HG02763 (cell line): ENCODE measurements around the gene CHST8.
"Not testable (repeated sequence)": the region's sequence is repeated elsewhere in the genome, so short reads cannot be mapped to it uniquely, and the experiment has no call there.

ENCODE experiments used
- ATAC-seq: cut with Tn5 transposase; IDR thresholded peaks from one replicate; pipeline ENCODE4 v1.9.1; 2021; ENCODE audit warnings: mild to moderate bottlenecking, moderate library complexity; ENCODE audit not compliant: unreplicated experiment

The CHST8 gene

DNA sequence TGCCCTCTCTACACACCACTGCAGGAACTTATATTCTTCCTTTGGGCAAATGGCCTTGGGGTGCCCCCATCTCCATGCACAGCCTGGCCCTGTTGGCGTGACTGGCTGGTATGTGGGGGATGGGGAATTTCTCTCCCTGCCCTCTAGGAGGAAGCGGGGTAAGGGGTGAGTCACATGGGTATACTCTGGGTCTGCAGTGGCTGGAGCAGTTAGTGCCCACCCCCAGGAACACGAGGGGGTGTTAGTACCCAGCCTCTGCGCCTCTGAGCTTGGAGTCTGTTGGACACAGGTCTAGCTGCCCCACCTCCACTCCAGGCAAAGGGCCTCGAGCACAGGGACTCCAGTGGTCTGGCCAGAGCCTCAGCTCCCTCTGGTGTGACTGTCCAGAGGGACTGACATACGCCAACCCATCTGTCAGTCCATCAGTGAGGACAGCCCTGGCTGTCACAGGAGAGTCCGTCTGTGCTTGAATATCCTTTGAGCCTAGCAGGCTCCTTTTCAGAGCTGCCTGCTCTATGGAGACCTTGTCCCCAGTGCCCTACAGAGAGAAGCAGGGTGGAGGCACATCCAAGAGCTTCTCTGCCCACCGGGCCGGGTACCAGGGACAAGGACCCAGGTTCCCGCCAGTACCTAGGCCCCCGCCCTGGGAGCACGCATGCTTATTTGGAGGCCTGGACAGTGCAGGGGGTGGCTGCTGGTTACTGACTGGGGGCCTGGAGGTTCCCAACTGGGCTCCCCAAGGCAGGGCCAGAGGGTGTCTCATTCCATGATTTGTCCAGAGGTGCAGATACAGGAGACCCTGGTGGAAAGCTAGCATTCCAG is 66.6 kb downstream of the CHST8 start:
- no peak for ATAC-seq

DNA sequence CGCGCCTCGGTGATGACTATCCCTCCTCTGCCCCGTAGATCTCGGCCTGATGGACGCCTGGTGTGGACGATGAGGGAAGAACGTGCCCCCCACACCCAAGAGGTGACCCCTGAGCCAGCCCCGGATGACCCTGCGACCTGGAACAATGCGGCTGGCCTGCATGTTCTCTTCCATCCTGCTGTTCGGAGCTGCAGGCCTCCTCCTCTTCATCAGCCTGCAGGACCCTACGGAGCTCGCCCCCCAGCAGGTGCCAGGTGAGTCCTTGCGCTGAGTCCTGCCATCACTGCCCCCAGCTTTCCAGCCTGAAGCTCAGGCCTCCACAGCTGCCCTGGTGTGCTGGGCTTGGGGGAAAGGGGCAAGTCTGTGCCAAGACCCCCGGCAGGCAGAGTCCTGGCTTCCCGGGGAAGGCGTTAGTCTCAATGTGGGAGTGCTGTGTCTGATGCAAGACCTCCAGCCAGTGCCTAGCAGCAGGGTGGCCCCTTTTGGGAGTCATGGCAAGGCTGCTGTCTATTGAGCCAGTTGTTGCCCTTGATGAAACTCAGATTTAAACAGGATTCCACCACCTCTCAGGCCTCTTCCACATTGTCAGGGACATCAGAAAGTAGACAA is 67.5 kb downstream of the CHST8 start:
- no peak for ATAC-seq

DNA sequence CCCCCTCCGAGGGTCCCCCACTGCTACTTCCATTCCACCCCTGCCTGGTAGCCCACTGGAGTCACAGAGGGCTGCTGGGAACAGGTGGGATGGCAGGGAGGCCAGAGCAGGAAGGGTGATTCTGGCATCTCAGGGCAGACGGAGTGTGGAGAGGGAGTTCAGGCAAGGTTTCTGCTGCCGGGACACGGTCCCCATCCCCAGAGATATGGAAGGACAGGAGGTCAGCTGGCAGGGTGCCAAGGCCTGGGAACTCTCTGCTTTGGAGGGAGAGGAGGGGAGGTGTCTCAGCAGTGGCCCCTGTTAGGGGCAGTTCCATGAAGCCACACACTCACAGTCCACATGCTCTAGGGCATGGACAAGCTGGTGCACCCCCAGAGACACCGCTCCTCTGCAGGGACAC is 68.1 kb downstream of the CHST8 start:
- ATAC-seq, result no peak

DNA sequence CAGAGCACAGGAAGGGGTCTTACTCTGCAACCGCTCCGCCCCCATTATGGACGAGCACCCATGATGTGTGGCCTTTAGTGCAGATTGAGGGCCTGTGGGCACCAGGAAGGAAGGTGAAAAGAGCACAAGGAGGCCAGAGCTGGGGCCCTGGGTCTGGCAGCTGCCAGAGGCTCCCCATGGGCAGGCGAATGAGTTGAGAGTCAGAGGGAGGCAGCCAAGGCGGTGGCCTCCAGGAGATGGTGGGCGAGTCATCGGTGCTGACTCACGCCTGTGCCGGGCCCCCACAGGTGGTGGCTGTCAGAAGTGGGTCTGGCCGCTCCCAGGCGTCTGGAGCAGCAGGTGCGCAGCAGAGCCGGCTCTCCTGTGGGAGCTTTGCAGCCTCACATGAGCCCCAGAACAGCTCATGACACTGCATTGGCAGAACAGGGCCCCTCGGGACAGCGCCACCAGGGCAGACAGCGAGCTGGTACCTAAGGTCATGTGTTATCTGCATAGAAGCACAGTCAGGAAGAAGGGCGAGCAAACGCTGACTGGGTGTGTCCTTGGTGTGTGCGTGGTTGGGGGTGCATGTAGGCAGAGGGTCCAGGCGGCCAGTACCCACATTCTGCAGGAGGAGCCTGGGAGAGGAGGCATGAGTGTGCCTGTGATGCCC is 68.8 kb downstream of the CHST8 start:
- ATAC-seq, result no peak

DNA sequence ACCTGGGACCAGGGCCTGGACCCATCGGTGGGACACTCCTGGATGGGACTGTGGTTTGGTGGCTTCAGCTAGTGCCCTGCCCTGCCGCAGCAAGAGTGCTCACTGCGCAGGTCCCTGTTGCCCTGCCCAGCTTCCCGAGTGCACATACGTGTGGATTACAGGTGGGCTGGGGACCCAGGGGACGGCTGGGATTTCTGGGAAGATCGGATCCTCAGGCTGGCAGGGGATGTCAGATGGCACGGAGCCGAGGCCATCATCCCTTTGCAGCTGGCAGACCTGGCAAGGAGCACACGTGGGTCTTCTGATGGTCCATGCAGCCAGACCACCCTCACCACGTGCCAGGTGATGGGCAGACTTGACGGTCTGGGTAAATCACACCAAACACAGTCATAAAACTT is 69.3 kb downstream of the CHST8 start:
- ATAC-seq, result no peak

DNA sequence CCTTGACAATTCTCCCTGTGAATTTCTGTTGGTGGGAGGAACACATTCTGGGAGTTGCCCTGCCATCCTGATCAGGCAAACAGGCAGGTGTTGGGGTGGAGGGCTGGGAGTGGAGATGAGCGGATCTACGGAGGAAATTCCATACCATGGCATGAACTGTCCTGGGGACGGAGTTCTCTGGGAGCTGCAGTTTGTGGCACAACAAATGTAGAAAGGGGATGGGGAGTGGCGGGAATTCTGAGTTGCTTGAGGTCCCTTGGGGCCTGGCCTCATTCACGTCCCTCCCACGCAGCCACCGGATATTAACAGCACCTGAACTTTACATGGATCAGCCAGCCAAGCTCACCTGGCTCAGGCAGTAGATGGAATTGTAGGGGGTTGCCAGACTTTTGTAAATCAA is 70.0 kb downstream of the CHST8 start:
- ATAC-seq, result no peak

DNA sequence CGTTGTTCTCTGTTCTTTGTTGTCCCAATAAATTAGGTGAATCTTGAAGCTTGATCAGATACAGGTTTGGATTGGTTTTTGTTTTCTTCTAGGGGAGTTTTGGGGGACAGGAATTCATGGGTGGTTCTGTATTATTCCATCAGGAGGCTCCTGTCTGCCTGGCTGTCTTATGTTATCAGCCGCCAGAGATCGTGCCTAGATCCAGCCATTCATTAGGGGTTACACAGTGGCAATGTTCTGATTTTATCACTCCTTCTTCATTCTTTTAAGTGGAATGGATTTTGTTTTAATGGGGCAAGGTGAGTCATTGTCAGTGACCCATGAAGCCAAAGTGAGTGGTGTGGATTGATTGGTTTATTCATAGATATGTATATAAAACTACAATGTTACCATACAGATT is 71.9 kb downstream of the CHST8 start:
- no peak for ATAC-seq

DNA sequence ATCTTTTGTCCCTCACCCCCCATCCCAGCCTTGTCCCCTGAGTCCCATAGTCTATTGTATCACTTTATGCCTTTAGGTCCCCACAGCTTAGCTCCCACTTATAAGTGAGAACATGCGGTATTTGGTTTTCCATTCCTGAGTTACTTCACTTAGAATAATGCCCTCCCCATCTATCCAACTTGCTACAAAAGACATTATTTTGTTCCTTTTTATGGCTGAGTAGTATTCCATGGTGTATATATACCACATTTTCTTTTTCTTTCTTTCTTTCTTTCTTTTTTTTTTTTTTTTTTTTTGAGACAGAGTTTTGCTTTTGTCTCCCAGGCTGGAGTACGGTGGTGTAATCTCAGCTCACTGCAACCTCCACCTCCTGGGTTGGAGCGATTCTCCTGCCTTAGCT is 73.8 kb downstream of the CHST8 start:
- ATAC-seq, result not testable (repeated sequence)

DNA sequence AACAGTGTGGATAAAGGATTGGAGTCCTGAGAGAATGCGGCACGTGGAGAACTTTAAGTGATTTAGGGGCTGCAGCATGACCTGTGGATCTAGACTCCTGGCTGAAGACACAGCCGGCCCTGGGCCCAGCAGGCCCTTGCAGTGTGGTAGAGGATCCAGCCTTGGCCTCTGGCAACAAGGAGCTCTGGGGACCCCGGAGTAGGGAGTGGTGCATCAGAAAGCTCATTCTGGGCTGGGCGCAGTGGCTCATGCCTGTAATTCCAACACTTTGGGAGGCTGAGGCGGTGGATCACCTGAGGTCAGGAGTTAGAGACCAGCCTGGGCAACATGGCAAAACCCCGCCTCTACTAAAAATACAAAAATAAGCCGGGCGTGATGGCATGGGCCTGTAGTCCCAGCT is 76.0 kb downstream of the CHST8 start:
- ATAC-seq, result no peak

DNA sequence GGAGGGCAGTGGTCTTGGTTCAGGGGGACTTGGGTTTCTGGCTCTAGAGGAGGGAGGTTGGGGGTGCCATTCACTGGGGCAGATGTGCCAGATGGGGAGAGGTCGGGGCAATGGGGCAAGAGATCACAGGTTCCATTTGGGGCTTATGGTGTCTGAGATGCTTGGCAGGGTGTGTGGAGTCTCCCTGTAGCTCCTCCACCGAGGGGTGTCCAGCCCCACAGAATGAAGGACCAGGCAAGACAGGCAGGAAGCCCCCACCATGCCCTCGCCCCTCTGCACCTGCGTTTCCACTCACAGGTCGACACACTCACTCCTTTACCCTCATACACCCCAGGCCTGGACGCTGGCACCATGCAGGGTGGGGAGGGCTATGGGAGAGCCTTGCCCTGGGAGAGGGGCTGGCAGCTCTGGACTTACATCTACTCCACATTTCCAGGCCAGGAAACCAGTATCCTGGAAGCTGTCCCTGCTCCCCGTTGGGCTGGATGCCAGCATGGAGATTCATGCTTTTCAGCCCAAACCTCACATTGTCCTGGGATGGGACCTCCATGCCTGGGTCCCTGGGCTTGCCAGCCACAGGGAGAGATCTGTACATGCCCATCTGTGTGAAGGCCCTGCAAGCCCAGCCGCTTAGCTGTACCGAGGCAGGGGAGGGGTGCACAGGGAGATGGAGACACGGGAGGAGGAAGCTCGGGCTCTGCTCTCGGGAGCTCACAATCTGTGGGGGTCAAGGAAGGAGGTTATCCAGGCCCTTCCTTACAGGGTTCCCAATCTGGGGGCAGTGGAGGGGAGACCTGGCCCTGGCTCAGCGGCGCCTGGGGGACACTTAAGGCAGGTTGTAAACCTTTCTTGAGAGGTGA is 77.1 kb downstream of the CHST8 start:
- no peak for ATAC-seq

DNA sequence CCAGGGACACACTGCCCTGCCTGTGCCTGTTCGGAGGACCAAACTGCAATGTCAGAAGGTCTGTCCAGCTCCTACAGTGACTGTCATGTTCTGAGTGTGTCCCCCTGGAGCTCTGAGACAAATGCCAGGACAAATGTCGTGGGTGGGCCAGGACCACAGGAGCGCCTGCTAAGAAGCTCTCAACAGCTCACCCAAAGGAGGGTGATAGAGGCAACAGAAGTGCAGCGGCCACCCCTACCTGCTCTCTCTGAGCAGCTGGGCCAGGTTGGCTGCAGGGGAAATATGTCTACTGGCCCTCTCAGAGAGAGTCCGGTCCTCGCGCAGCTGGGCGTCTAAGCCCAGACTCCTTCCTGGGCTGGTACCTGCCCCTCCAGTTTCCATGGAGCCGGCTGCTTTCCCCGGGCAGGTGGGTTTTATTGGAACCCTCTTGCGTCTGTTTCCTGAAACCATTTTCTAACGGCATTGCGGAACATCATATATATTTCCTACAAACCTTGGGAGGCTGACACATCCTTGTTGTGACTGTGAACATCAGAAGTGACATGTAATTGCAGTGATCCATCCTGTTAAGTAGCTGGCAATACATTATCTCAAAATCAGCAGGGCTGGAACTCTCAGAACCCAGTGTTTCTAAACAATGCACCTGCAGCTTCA is 78.1 kb downstream of the CHST8 start:
- ATAC-seq, result no peak

DNA sequence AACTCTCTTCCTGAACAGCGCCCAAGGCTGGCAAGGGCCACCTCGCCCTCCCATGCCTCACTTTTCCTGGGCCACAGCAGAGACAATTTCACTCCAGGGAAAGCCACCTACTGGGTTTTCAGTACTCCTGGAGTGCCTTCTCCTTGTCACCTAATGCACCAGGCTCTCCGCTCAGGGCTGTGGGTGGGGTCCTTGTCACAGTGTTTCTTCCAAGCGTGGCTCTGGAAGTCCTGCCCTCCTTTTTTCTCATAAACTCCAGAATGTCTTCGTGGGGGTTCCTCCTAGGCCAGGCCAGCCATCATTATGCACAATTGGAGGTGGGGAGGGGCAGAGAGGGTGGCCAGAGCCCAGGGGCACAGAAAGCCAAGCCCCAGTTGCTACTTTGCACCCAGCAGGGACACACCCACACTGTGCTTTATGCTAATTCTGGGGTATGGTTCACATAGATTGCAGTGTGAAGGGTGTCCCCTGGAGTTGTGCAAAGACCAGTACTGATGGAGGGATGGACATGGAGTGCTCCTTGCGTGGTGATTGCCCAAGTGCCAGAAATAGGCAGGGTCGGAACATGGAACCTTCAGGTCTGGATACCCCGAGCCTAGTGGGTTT is 78.8 kb downstream of the CHST8 start:
- no peak for ATAC-seq

DNA sequence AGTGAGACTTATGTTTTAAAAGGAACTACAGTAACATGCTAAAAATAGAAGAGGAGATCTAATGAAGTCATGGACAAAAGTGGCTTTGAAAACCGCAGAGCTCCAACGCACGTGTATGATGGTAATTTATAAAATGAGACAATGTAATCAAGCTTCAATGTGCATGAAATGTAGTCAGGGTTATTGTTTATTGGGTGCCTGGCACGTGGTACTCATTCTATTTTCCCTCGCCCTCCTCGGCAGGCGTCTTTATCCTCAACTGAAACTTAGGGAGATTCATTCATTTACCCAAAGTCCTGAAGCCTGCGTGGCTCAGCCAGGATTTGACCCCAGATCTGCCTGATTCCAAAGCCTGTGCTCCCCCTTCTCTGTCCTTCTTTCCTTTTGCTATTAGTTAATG is 79.8 kb downstream of the CHST8 start:
- ATAC-seq, result no peak

DNA sequence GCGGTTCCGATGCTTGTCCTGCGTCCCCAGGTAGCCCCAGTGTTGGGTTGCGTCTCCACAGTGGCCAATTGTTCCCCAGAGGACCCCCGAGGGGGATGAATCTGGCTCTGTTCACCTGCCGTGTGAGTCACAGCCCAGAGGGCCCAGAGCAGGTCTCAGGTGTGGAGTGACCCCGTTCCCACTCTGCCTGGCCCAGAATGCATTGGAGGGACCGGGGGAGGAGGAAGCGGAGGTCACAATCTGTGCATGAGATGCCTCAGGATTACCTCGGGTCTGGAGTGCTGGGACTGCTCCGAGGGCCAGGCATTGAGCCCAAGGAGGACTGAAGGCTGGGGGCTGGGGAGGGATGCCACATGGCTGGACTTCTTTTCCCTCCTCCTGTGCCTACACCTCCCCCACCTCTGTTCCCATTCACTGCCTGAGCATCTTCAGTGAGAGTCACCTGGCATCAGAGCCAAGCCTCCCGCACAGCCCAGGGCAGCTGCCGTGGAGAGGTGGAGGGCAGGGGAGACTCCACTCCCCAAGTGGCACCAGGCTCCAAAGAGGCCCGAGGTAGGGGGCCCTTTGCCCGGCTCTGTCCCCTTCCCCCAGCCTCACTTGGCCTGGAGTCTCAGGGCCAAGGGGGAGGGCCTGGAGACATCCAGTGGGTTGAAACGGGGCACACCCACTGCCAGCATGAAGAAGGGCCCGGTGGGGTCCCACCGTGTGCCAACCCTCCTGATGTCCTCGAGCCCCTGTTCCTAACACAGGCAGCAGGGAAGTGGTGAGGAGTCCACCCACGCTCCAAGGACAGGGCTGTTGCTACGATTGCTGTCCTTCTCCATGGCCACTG is 81.1 kb downstream of the CHST8 start:
- ATAC-seq, result no peak

DNA sequence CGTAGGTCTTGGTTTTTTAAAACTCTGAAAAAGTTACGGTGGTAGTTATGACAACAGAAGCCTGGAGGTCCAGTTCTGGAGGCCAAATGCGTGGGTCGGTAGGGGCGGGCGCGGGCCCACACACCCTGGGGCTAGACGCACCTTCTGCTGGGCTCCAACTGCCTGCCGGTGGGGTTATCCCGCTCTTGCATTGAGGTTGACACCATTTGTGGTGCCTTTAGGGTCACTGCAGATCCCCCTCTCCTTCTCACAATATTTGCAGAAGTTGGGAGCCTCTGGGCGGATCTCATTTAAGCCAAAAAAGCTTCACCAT is 81.6 kb downstream of the CHST8 start:
- ATAC-seq, result no peak

DNA sequence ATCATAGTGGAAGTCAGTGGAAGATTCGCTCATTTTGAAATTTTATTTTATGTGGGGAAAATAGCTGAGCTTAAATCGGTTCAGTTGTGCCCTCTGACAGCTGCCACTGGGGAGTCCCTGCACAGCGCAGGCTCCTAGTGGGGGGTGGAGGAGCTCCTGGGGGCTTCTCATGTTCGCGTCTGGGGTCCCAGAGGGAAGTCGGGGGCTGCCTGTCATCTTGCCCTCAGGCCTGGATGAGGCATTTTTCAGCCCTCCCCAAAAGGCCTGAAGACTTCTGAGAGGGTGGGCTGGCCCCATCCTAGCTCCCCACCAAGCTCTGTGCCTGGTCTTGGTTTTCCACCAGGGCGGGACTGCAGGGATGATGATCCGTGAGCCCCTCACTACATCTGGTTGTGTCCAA is 82.1 kb downstream of the CHST8 start:
- no peak for ATAC-seq

DNA sequence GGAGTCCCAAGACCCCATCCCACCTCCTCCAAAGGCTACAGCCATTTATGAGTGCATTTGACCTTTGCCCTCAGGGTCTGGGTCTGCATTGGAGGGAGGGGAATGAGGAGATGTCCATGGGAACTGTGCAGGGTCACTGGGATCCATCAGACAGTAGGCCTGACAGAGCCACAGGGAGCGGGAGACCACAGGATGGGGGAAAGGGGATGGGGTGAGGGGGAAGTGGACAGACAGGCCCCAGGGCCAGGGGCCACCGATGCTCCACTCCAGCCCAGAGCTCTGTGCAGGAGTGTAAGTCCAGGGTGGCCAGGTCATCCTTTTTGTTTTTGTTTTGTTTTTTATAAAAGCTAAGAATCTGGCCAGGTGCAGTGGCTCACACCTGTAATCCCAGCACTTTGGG is 82.5 kb downstream of the CHST8 start:
- no peak for ATAC-seq

DNA sequence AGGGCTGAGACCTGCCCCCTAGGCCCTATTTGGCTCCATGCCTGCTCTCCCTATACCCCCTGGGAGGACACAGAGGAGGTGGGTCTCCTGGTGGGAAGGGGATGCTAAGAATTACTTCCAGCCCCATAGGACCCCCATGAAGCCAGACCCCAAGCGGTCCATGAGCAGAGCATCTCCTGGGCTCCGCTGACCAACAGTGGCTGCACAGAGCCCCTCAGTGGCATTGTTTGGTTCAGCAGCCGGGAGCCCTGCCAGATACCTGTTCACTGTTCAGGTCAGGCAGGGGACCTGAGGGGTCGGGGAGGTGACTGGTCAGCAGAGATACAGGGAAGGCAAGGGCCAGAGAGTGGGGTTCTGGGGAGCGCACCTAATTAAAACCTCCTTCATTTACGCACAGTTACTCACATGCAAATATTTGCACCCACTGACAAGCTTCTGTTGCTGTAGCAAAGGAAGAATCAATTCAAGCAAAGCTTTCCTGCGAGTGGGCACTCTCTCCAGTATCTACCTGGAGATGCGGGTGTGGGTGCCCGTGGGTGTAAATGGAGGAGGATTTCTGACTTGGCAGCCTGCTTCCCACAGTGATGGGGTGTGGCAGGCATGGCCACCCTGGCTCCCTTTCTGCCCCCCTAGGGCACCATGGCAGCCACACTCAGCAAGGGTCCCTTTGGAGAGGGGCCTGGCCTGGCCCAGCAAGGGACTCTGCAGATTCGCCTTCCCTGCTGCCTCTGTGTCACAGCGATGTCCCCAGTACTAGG is 83.5 kb downstream of the CHST8 start:
- no peak for ATAC-seq

DNA sequence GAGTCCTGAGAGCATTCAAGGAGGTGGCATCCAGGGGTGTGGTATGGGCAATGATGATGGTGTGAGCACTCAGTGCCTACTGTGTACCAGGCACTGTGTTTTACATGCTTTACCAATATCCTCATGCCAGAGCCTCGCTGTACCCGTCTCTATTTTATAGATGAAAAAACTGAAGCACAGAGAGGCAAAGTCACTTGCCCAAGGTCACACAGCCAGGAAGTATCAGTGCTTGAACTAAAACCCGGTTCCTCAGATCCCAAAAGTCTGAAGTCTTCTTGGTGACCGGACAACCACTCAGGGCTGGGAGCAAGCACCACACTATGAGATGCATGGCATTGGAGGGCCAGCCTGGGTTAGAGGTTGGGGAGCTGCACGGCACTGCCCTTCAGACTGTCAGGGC is 84.1 kb downstream of the CHST8 start:
- ATAC-seq, result no peak
